ENCODE measurements around the gene KIAA1328.

- no peak for TF ChIP-seq CTCF (IDR thresholded peaks at IDR 0.05)
- no peak for TF ChIP-seq POLR2A (IDR thresholded peaks at IDR 0.05)
- TF ChIP-seq POLR2AphosphoS5 (IDR thresholded peaks at IDR 0.05), result no peak
- no peak for TF ChIP-seq EP300 (IDR thresholded peaks at IDR 0.05)
Measured at GRCh38 chr18:37012452-37012851, 183.5 kb downstream of the KIAA1328 start.

Measured in upper lobe of left lung (tissue), 4 donors.